Occipital lobe (tissue), 2 donors: ENCODE results near the gene FAM124A. TPM values are rescaled to one million over a fixed set of nuclear protein-coding genes. Genes with fewer than 3 reads are reported as not detected.

Experiments used
- DNase-seq: peaks from one replicate; lab custom pipeline; 2025; lab: John Stamatoyannopoulos, UW
- total RNA-seq: library from RNA; depleted of rRNA; stranded (reverse); fragments of >200 nt; gene quantifications from one replicate; pipeline ENCODE4 v1.2.3, GENCODE V29; 2014

Gene FAM124A
- total RNA-seq, 1 donor from 2014 or later = 13.7 TPM

GRCh38 chr13:51305271-51305967, 83.2 kb downstream of the FAM124A start:
- no peak for DNase-seq

GRCh38 chr13:51308781-51309180, 86.6 kb downstream of the FAM124A start:
- DNase-seq = no peak

- no peak for DNase-seq
These were observed 89.0 kb downstream of the FAM124A start for GRCh38 chr13:51311231-51311630.

GRCh38 chr13:51311957-51312520, 89.8 kb downstream of the FAM124A start:
- DNase-seq = peak; percentile 7

GRCh38 chr13:51313619-51314018, 91.4 kb downstream of the FAM124A start:
- DNase-seq = no peak

GRCh38 chr13:51317262-51317661, 95.1 kb downstream of the FAM124A start:
- no peak for DNase-seq

- DNase-seq = no peak
These were observed 95.8 kb downstream of the FAM124A start for GRCh38 chr13:51318015-51318414.

GRCh38 chr13:51318876-51319275, 96.7 kb downstream of the FAM124A start:
- DNase-seq = no peak

GRCh38 chr13:51321836-51322235, 99.6 kb downstream of the FAM124A start:
- no peak for DNase-seq

- DNase-seq = no peak
These were observed 100.6 kb downstream of the FAM124A start for GRCh38 chr13:51322826-51323225.

GRCh38 chr13:51323824-51324511, 101.8 kb downstream of the FAM124A start:
- DNase-seq = no peak

- peak; percentile 21 for DNase-seq
These were observed 102.7 kb downstream of the FAM124A start for GRCh38 chr13:51324714-51325420.

GRCh38 chr13:51325837-51326236, 103.6 kb downstream of the FAM124A start:
- DNase-seq = peak; percentile 13

GRCh38 chr13:51326777-51327176, 104.6 kb downstream of the FAM124A start:
- no peak for DNase-seq

GRCh38 chr13:51327961-51328360, 105.8 kb downstream of the FAM124A start:
- no peak for DNase-seq

- no peak for DNase-seq
These were observed 106.3 kb downstream of the FAM124A start for GRCh38 chr13:51328488-51328887.

- DNase-seq = no peak
These were observed 107.4 kb downstream of the FAM124A start for GRCh38 chr13:51329606-51330005.

GRCh38 chr13:51330791-51331190, 108.6 kb downstream of the FAM124A start:
- DNase-seq = peak; percentile 16

- DNase-seq = no peak
These were observed 109.2 kb downstream of the FAM124A start for GRCh38 chr13:51331354-51331861.

- no peak for DNase-seq
These were observed 110.6 kb downstream of the FAM124A start for GRCh38 chr13:51332566-51333361.

GRCh38 chr13:51333421-51333820, 111.2 kb downstream of the FAM124A start:
- DNase-seq = no peak
